ENCODE data around the gene TAP1. TPM values are rescaled to one million over a fixed set of nuclear protein-coding genes. Genes with fewer than 3 reads are reported as not detected.

TAP1 gene, protein sequence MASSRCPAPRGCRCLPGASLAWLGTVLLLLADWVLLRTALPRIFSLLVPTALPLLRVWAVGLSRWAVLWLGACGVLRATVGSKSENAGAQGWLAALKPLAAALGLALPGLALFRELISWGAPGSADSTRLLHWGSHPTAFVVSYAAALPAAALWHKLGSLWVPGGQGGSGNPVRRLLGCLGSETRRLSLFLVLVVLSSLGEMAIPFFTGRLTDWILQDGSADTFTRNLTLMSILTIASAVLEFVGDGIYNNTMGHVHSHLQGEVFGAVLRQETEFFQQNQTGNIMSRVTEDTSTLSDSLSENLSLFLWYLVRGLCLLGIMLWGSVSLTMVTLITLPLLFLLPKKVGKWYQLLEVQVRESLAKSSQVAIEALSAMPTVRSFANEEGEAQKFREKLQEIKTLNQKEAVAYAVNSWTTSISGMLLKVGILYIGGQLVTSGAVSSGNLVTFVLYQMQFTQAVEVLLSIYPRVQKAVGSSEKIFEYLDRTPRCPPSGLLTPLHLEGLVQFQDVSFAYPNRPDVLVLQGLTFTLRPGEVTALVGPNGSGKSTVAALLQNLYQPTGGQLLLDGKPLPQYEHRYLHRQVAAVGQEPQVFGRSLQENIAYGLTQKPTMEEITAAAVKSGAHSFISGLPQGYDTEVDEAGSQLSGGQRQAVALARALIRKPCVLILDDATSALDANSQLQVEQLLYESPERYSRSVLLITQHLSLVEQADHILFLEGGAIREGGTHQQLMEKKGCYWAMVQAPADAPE
- total RNA-seq = 31.8 and 34.8 TPM in 2 replicates

DNA sequence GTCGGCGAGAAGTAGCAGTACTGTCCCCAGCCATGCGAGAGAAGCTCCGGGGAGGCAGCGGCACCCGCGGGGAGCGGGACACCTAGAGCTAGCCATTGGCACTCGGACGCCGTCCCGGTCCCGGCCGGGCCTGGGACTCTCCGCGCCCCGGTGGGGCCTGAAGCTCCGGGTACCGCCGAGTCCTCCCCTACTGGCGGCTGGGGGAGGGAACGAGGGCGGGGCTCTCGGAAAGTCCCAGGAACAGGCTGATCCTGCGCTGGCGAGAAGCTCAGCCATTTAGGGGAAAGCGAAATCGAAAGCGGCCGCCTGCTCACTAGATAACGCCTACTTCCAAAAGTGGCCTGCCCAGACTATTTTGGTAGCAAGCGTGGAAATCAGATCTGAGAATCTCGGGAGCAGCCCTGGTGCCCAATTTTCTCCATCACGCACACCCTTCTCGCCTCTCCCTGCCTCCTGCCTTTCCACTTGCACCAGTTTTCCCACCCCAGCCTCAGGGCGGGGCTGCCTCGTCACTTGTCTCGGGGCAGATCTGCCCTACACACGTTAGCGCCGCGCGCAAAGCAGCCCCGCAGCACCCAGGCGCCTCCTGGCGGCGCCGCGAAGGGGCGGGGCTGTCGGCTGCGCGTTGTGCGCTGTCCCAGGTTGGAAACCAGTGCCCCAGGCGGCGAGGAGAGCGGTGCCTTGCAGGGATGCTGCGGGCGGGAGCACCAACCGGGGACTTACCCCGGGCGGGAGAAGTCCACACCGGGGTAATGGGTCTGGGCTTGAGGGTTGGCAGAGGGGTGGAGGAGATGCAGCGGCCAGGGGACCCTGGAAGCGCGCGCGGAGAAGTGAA lies at the start of gene TAP1, which contains the start of gene PSMB9:
TAP1 (minus strand) TSS at position 164 of the 835 bp plus-strand sequence; CDS start at position 96, 68 bp downstream.
PSMB9 (plus strand) TSS at position 652 of the 835 bp plus-strand sequence; CDS start at position 690, 38 bp downstream.

DNA sequence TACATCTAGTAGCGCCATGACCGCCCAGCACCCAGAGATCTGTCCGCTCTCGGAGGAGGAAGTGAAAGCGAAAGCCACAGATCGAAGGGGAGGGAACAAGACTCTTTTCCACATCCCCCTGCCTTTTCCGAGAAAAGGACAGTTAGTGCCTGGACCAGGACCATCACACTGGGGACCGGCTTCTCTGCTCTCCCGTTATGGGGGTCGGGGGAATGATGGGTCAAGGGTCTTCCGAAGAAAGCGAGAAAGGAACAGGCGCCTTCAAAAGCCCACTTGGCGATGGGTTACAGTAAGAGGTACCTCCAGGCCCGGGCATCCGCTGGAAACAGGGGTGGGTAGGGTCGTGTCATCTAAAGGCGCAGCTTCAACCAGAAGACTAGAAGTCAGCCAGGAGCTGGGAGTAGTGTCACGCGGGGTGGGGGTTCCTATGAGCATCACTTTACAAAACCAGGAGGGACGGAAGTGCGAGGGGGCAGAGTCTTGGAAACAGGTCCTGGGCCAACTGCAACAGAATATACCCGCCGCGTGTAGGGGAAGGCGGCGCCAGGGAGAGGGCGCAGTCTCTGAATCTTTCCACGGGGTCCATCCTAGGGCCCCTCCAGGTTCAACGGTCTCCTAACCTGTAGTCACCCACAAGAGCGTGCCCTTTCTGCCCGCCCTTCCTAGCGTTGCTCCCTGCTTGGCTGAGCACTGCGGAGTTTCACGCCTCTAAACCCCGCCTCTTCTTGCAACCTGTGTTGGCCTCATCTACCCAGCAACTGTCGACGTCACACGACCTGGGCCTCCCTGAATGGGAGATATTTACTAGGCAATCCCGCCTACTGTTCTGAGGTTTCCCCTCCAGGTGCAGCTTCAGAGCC lies 9.3 kb downstream of the TAP1 start, which contains the start of gene PSMB8:
PSMB8 (minus strand) TSS at position 69 of the 860 bp plus-strand sequence; CDS start at position 18, 51 bp downstream.

GRCh38 chr6:32838114-32838958 lies 15.2 kb downstream of the TAP1 start, which contains the start of gene TAP2:
TSS of gene TAP2 (minus strand) at chr6:32838739. CDS start at chr6:32838233, 506 bp downstream.

DNA sequence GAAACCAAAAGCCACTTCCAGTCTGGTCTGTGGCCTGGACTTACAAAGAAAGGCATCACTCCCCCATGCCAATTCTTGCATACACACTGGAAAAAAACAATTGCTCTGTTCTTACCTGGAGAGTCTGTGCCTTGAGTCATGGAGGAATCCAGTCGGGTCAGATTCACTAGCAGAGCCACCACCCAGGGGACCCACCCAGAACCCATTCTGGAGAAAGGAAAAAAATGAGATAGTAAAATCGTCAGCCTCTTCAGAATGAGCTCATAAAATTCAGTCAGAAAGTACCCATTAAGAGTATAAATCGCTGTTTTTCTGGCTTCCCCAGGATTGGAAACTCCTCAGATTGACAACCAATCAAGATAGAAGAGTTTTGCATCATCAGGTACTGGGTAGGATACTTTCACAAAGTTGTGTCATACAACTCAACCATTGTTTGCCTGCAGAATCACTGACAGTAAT lies 36.7 kb downstream of the TAP1 start, which contains the start of gene HLA-DOB:
HLA-DOB (minus strand) TSS at position 257 of the 459 bp plus-strand sequence; CDS start at position 206, 51 bp downstream.

Other genes starting within 250 kb of the TAP1 start
- gene HLA-DQA1, start 216.3 kb downstream of the TAP1 start, total RNA-seq = 0.16 TPM in 1 of 2 replicates, not detected in the other
- gene HLA-DQB1, start 187.0 kb downstream of the TAP1 start, total RNA-seq = not detected in 2 replicates
- gene HLA-DQA2, start 112.3 kb downstream of the TAP1 start, total RNA-seq = not detected in 2 replicates
- not detected in 2 replicates for gene HLA-DQB2, start 90.2 kb downstream of the TAP1 start, total RNA-seq
- gene HLA-DOB, start 36.7 kb downstream of the TAP1 start, total RNA-seq = 0.32 and 1.5 TPM in 2 replicates
- 22.1 and 28.9 TPM in 2 replicates for gene TAP2, start 15.0 kb downstream of the TAP1 start, total RNA-seq
- gene PSMB8, start 9.7 kb downstream of the TAP1 start, total RNA-seq = 71.3 and 74.7 TPM in 2 replicates
- gene PSMB9, start 488 bp upstream of the TAP1 start, total RNA-seq = 48.1 and 49.2 TPM in 2 replicates
- 0.09 and 0.79 TPM in 2 replicates for gene HLA-DMB, start 87.3 kb upstream of the TAP1 start, total RNA-seq
- 4.6 and 5.3 TPM in 2 replicates for gene HLA-DMA, start 99.4 kb upstream of the TAP1 start, total RNA-seq
- 43.8 and 55.0 TPM in 2 replicates for gene BRD2, start 114.9 kb upstream of the TAP1 start, total RNA-seq
- under 0.01 TPM in 1 of 2 replicates, not detected in the other for gene HLA-DOA, start 155.9 kb upstream of the TAP1 start, total RNA-seq
- gene HLA-DPA1, start 219.9 kb upstream of the TAP1 start, total RNA-seq = 2.4 TPM in 1 of 2 replicates, not detected in the other
- 3.5 and 10.4 TPM in 2 replicates for gene HLA-DPB1, start 222.3 kb upstream of the TAP1 start, total RNA-seq